ENCODE results near the gene NEXMIF. TPM values are rescaled to one million over a fixed set of nuclear protein-coding genes. Genes with fewer than 3 reads are reported as not detected.
"Not testable (repeated sequence)": the region's sequence is repeated elsewhere in the genome, so short reads cannot be mapped to it uniquely, and the experiment has no call there.

Gene NEXMIF
- 0.51 TPM for total RNA-seq
- long read RNA-seq, partial matches to known transcripts = 0 of 1 reads
- long read RNA-seq, other reads (novel, unspliced or antisense) = 1 of 1 reads

DNA sequence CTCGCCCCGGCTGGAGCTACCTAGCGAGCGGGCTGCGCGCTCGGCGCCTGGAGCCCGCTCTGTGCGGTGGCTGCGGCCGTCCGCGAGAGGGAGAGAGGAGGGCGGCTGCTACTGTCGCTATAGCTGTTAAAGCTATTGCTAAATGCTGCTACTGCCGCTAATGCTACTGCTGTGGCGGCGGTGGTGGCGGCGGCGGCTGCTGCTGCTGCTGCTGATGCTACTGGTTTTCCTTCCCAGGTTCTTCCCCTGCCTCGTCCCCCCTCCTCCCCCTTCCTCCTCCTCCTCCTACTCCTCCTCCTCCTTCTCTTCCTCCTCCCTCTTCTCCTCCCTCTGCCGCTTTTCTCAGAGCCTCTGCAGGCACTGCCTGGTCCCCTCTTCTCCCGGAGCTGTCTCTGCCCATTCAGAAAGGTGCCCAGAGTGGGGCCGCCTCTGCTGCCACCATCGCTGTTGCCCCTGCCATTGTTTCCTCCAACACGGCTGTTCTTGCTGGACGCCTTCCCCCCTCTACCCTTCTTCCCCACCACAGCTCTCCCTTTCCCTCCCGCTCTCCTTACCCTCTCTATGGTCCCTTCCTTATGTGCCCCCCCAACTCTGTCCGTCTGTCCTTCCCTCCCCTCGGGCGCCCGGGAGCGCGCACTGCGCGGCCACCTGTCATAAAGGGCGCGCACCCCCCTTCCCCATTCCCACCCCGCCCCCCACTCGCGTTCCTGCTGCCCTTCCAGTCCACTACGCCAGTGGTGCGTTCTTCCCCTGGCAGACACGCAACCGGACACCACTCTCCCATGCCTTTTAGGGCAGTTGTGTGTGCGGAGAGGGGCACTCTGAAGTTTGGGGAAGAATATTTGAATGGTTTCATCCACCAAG, at the start of gene NEXMIF:
TSS of gene NEXMIF (minus strand) at position 228 of the 864 bp plus-strand sequence.
- DNase-seq (ENCODE audit: low spot score) = no peak

DNA sequence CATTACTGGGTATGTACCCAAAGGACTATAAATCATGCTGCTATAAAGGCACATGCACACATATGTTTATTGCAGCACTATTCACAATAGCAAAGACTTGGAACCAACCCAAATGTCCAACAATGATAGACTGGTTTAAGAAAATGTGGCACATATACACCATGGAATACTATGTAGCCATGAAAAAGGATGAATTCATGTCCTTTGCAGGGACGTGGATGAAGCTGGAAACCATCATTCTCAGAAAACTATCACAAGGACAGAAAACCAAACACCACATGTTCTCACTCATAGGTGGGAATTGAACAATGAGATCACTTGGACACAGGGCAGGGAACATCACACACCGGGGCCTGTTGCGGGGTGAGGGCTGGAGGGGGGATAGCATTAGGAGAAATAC, 36.7 kb upstream of the NEXMIF start:
- not testable (repeated sequence) for DNase-seq (ENCODE audit: low spot score)

- DNase-seq (ENCODE audit: low spot score) = no peak
These were observed 24.5 kb upstream of the NEXMIF start for GRCh38 chrX:74949717-74950116.

GRCh38 chrX:74940414-74940813, 15.2 kb upstream of the NEXMIF start:
- DNase-seq (ENCODE audit: low spot score) = no peak

DNA sequence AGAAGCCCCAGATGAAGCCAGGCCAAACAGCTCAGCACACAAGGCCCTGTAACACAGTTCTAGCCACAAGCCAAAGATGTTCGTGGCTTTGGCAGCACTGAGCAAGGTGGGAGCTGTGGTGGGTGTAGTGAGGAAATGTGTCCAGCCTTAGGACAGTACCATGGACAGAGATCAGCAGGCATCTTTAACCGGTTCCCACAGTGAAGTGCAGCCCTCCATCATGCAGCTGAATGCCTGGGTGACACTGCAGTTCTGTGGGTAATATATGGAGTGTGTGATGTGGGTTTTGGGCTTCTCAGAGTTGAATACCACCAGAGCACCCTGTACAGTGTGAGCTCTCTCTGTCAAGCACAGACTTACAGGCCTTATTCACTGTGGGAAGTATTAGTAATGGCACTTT, 6.0 kb upstream of the NEXMIF start:
- DNase-seq (ENCODE audit: low spot score) = no peak

- DNase-seq (ENCODE audit: low spot score) = no peak
These were observed 615 bp downstream of the NEXMIF start for GRCh38 chrX:74924449-74925224.

- DNase-seq (ENCODE audit: low spot score) = no peak
These were observed 1.3 kb downstream of the NEXMIF start for GRCh38 chrX:74923942-74924448.

GRCh38 chrX:74922922-74923543, 2.2 kb downstream of the NEXMIF start:
- DNase-seq (ENCODE audit: low spot score) = no peak

DNA sequence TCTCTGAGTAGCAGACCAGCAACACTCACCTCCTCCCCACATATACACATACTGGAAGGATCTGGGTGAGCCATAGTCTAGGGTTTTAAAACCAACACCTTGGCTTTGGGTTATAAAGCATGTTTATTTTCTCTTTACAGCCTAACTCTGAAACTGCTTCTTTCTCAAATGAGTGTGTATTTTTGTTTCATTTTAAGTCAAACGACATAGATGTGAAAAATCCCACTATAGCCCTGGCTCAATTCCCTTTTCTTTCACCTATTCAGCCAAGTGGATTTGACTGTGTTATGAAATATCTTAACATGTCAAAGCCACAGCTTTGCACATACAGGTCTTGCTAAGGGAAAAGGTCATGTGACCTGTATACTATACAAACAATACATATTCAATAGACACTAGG, 13.8 kb downstream of the NEXMIF start:
- DNase-seq (ENCODE audit: low spot score) = no peak

- DNase-seq (ENCODE audit: low spot score) = no peak
These were observed 18.8 kb downstream of the NEXMIF start for GRCh38 chrX:74906417-74906816.

GRCh38 chrX:74902806-74903205, 22.4 kb downstream of the NEXMIF start:
- no peak for DNase-seq (ENCODE audit: low spot score)

GRCh38 chrX:74892561-74892960, 32.7 kb downstream of the NEXMIF start:
- no peak for DNase-seq (ENCODE audit: low spot score)

DNA sequence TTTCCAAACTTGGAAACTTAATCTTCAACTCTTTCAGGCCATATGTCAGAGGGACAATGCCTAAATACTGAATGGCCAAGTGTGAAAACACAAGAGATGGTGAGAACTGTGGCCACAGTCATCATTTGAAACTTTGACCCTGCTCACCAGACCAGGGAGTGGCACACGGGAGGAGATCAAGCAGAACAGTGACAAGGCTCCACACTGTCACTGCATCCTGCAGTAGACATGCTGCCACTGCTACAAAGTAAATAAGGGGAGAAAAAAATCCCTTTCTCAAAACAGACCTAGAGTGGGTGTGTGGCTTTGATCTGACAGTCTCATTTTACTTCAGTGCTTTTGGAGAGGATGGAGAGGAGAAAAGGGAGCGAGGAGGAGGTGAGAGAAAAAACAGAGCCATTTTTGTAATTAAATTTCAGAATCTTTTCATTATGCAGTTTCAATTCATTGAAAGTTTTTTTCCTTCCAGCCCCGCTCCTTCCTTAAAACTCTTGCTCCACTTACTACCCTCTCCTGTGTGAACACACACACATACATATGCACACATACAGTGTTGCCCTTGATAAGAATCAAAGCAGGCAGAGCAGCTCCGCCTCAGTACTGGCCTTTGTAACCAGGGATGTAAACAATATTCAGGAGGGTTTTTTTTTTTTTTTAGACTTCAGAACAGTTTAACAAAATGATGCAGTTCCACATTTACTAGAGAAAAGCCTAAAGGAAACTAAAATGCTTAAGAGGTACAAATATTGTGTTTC, 34.4 kb downstream of the NEXMIF start:
- no peak for DNase-seq (ENCODE audit: low spot score)

DNA sequence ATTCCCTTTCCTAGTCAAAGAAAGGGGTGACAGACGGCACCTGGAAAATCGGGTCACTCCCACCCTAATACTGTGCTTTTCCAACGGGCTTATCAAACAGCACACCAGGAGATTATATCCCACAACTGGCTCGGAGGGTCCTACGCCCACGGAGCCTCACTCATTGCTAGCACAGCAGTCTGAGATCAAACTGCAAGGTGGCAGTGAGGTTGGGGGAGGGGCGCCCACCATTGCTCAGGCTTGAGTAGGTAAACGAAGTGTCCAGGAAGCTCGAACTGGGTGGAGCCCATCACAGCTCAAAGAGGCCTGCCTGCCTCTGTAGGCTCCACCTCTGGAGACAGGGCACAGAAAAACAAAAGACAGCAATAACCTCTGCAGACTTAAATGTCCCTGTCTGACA, 42.9 kb downstream of the NEXMIF start:
- not testable (repeated sequence) for DNase-seq (ENCODE audit: low spot score)

DNA sequence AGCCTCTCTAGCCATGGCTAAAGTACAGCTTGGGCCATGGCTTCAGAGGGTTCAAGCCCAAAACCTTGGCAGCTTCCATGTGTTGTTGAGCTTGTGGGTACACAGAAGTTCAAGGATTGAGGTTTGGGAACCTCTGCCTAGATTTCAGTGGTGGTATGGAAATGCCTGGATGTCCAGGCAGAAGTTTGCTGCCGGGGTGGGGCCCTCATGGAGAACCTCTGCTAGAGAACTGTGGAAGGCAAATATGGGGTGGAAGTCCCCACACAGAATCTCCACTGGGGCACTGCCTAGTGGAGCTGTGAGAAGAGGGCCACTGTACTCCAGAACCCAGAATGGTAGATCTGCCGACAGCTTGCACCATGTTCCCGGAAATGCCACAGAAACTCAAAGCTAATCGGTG, 59.5 kb downstream of the NEXMIF start:
- no peak for DNase-seq (ENCODE audit: low spot score)

DNA sequence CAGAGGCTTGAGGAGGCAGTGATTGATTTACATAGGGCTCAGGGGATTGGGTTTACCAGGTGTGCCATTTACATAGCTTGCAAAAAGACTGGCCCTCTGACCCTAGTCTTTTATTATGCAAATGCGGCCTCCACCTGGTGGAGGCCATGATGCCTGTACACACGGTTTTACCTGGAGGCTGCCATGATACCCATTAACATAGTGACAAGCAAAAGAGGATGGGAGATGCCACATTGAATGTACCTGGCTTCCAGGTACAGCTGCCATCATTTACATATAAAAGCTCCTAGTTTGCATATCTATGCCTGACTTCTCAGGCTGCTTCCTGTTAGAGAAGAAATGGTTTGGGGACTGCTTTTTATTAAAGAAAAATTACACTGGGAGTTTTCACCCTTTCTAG, 72.0 kb downstream of the NEXMIF start:
- no peak for DNase-seq (ENCODE audit: low spot score)

GRCh38 chrX:74835566-74835965, 89.7 kb downstream of the NEXMIF start:
- peak; percentile 51 for DNase-seq (ENCODE audit: low spot score)

DNA sequence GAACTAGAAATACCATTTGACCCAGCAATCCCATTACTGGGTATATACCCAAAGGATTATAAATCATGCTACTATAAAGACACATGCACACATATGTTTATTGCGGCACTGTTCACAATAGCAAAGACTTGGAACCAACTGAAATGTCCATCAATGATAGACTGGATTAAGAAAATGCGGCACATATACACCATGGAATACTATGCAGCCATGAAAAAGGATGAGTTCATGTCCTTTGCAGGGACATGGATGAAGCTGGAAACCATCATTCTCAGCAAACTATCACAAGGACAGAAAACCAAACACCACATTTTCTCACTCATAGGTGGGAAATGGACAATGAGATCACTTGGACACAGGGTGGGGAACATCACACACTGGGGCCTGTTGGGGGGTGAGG, 105.5 kb downstream of the NEXMIF start:
- not testable (repeated sequence) for DNase-seq (ENCODE audit: low spot score)

- no peak for DNase-seq (ENCODE audit: low spot score)
These were observed 110.6 kb downstream of the NEXMIF start for GRCh38 chrX:74814681-74815080.

GRCh38 chrX:74804574-74804973, 120.7 kb downstream of the NEXMIF start:
- DNase-seq (ENCODE audit: low spot score) = no peak

- no peak for DNase-seq (ENCODE audit: low spot score)
These were observed 125.2 kb downstream of the NEXMIF start for GRCh38 chrX:74800062-74800461.
